H9 (cell line): ENCODE results near the gene ERC2. TPM values are rescaled to one million over a fixed set of nuclear protein-coding genes. Genes with fewer than 3 reads are reported as not detected.

ENCODE experiments used
- DNase-seq: peaks from one replicate; pipeline ENCODE4 v3.0.0-alpha.2; 2017
- H2AFZ ChIP-seq: one replicate; pipeline ENCODE4 v1.6.1; 2013; ENCODE audit warnings: mild to moderate bottlenecking, low read length, control low read depth, moderate library complexity
- H2AK5ac ChIP-seq: 2 replicates; pipeline ENCODE4 v1.6.1; 2013; ENCODE audit warnings: low read length, control low read depth, mixed read lengths; ENCODE audit not compliant: insufficient read length
- H2BK120ac ChIP-seq: one replicate; pipeline ENCODE4 v1.6.1; 2013; ENCODE audit warnings: low read depth, mild to moderate bottlenecking, low read length, control low read depth, inconsistent platforms; ENCODE audit not compliant: poor library complexity, severe bottlenecking
- H2BK12ac ChIP-seq: 2 replicates; pipeline ENCODE4 v1.6.1; 2013; ENCODE audit warnings: low read length, control low read depth, mixed read lengths, low read depth; ENCODE audit not compliant: insufficient read length
- H2BK15ac ChIP-seq: 2 replicates; pipeline ENCODE4 v1.6.1; 2013; ENCODE audit warnings: low read depth, low read length, control low read depth
- H2BK20ac ChIP-seq: one replicate; pipeline ENCODE4 v1.6.1; 2013; ENCODE audit warnings: low read depth, mild to moderate bottlenecking, low read length, control low read depth, inconsistent platforms; ENCODE audit not compliant: poor library complexity, severe bottlenecking
- H2BK5ac ChIP-seq: 2 replicates; pipeline ENCODE4 v1.6.1; 2013; ENCODE audit warnings: low read length, control low read depth, mixed read lengths; ENCODE audit not compliant: insufficient read length
- H3K14ac ChIP-seq: 2 replicates; pipeline ENCODE4 v1.6.1; 2013; ENCODE audit warnings: low read length, control low read depth; ENCODE audit not compliant: insufficient read depth
- H3K18ac ChIP-seq: 2 replicates; pipeline ENCODE4 v1.6.1; 2013; ENCODE audit warnings: low read depth, mild to moderate bottlenecking, mixed read lengths, low read length, control low read depth; ENCODE audit not compliant: insufficient read length
- H3K23ac ChIP-seq: 2 replicates; pipeline ENCODE4 v1.6.1; 2013; ENCODE audit warnings: low read length, control low read depth, mixed read lengths, low read depth; ENCODE audit not compliant: insufficient read length
- H3K23me2 ChIP-seq: 2 replicates; pipeline ENCODE4 v1.6.1; 2013; ENCODE audit warnings: low read depth, mild to moderate bottlenecking, mixed read lengths, low read length, control low read depth; ENCODE audit not compliant: insufficient read length, poor library complexity, severe bottlenecking
- H3K27ac ChIP-seq: 2 replicates; pipeline ENCODE4 v1.5.1; 2013; ENCODE audit warnings: low read length, control low read depth, mixed read lengths, low read depth; ENCODE audit not compliant: insufficient read length
- H3K27me3 ChIP-seq: 2 replicates; pipeline ENCODE4 v1.6.1; 2013; ENCODE audit warnings: low read length, control low read depth, inconsistent platforms; ENCODE audit not compliant: insufficient read depth
- H3K4ac ChIP-seq: 2 replicates; pipeline ENCODE4 v1.6.1; 2013; ENCODE audit warnings: low read depth, mild to moderate bottlenecking, control low read depth, inconsistent platforms, low read length, moderate library complexity
- H3K4me1 ChIP-seq: 2 replicates; pipeline ENCODE4 v1.6.1; 2013; ENCODE audit warnings: low read length, control low read depth, inconsistent platforms; ENCODE audit not compliant: insufficient read depth
- H3K4me2 ChIP-seq: 2 replicates; pipeline ENCODE4 v1.6.1; 2013; ENCODE audit warnings: low read length, control low read depth, mixed read lengths; ENCODE audit not compliant: insufficient read length, insufficient read depth
- H3K56ac ChIP-seq: 2 replicates; pipeline ENCODE4 v1.6.1; 2013; ENCODE audit warnings: low read depth, mild to moderate bottlenecking, mixed read lengths, low read length, control low read depth; ENCODE audit not compliant: insufficient read length
- H3K79me1 ChIP-seq: 2 replicates; pipeline ENCODE4 v1.6.1; 2013; ENCODE audit warnings: low read depth, mild to moderate bottlenecking, moderate library complexity, low read length, control low read depth, inconsistent platforms; ENCODE audit not compliant: insufficient read depth, poor library complexity, severe bottlenecking
- H3K79me2 ChIP-seq: 2 replicates; pipeline ENCODE4 v1.6.1; 2013; ENCODE audit warnings: low read length, control low read depth, inconsistent platforms; ENCODE audit not compliant: insufficient read depth
- H3K9ac ChIP-seq: 2 replicates; pipeline ENCODE4 v1.6.1; 2013; ENCODE audit warnings: low read length, control low read depth, mixed read lengths; ENCODE audit not compliant: insufficient read length; ENCODE audit errors: extremely low read depth
- H3K9me3 ChIP-seq: one replicate; pipeline ENCODE4 v1.6.1; 2013; ENCODE audit warnings: low read depth, low read length, inconsistent platforms; ENCODE audit not compliant: control insufficient read depth
- H3T11ph ChIP-seq: one replicate; pipeline ENCODE4 v1.6.1; 2013; ENCODE audit warnings: mild to moderate bottlenecking, low read length, control low read depth, inconsistent platforms
- H4K20me1 ChIP-seq: one replicate; pipeline ENCODE4 v1.6.1; 2013; ENCODE audit not compliant: control insufficient read depth, insufficient read length, insufficient read depth
- H4K5ac ChIP-seq: 2 replicates; pipeline ENCODE4 v1.6.1; 2013; ENCODE audit warnings: low read depth, mild to moderate bottlenecking, mixed read lengths, low read length, control low read depth; ENCODE audit not compliant: insufficient read length
- H4K8ac ChIP-seq: replicated peaks from 2 replicates; pipeline ENCODE4 v1.6.1; 2013; ENCODE audit warnings: low read length, control low read depth, mixed read lengths, low read depth; ENCODE audit not compliant: insufficient read length
- H4K91ac ChIP-seq: 2 replicates; pipeline ENCODE4 v1.6.1; 2013; ENCODE audit warnings: low read depth, mild to moderate bottlenecking, moderate library complexity, mixed read lengths, low read length, control low read depth; ENCODE audit not compliant: insufficient read length
- H3K27ac Mint-ChIP-seq, 3 experiments: 2 replicates in 2 of 3; 3 replicates in 1 of 3; pipeline ENCODE4 v1.8.0; 2020 to 2021; ENCODE audit warnings: mixed read lengths in 3 of 3, mild to moderate bottlenecking in 1 of 3, moderate library complexity in 1 of 3
- H3K27me3 Mint-ChIP-seq: 2 replicates; pipeline ENCODE4 v1.8.0; 2021; ENCODE audit warnings: low read depth, mild to moderate bottlenecking, moderate library complexity, mixed read lengths
- H3K36me3 Mint-ChIP-seq, 3 experiments: 2 replicates in 2 of 3; 3 replicates in 1 of 3; pipeline ENCODE4 v1.8.0; 2020 to 2021; ENCODE audit warnings: low read depth in 3 of 3, mixed read lengths in 3 of 3; ENCODE audit not compliant: insufficient read depth in 1 of 3
- H3K4me1 Mint-ChIP-seq, 2 experiments: 2 replicates each; pipeline ENCODE4 v1.8.0; 2020; ENCODE audit warnings: mixed read lengths in 2 of 2
- H3K4me3 Mint-ChIP-seq, 2 experiments: 2 replicates in 1 of 2; 3 replicates in 1 of 2; pipeline ENCODE4 v1.8.0; 2020 to 2021; ENCODE audit warnings: mild to moderate bottlenecking in 2 of 2, mixed read lengths in 2 of 2, moderate library complexity in 1 of 2
- H3K9me3 Mint-ChIP-seq, 2 experiments: 2 replicates in 1 of 2; 3 replicates in 1 of 2; pipeline ENCODE4 v1.8.0; 2020; ENCODE audit warnings: mild to moderate bottlenecking in 2 of 2, mixed read lengths in 2 of 2, moderate library complexity in 1 of 2
- WGBS: extraction: QIAGEN DNeasy Blood & Tissue Kit; methylation state at CpG from one replicate; pipeline ENCODE4 v1.1.7; 2013; ENCODE audit warnings: missing lambda C conversion rate, low lambda C conversion rate, mixed read lengths; ENCODE audit not compliant: insufficient read length; ENCODE audit errors: extremely low coverage; 5-methylcytosine and 5-hydroxymethylcytosine counted together
- total RNA-seq: library from RNA; stranded (reverse); gene quantifications from 2 replicates; pipeline ENCODE4 v1.2.1, GENCODE V29; 2021
- TF ChIP-seq, protein P1 (sequence below): fragments of 200-600 bp; sonication (generic); conservative IDR thresholded peaks from 3 replicates; pipeline ENCODE4 v1.8.0; 2021; ENCODE audit warnings: antibody characterized with exemption, mild to moderate bottlenecking

The ERC2 gene
- total RNA-seq, 1 experiment from 2014 or later: 15.4 TPM

- Histone ChIP-seq H3K4me1 (no peaks in the 10 kb centered on the region), H3K79me1 (no peaks in the 10 kb centered on the region), H3K23ac (no peak overlapping the region), H3K14ac (no peak overlapping the region), H3K23me2 (no peaks in the 10 kb centered on the region), H3K9ac (no peak overlapping the region), H2BK12ac (no peak overlapping the region), H3K27ac (no peak overlapping the region), H4K5ac (no peak overlapping the region), H3K27me3 (no peaks in the 10 kb centered on the region), H4K20me1 (no peaks in the 10 kb centered on the region), H2BK5ac (no peak overlapping the region), H3K56ac (no peak overlapping the region), H4K91ac (no peak overlapping the region), H3K4ac (no peak overlapping the region), H3T11ph (no peak overlapping the region), H3K79me2 (no peaks in the 10 kb centered on the region), H2AFZ (no peak overlapping the region), H4K8ac (no peak overlapping the region), H2BK20ac (no peak overlapping the region), H2BK15ac (no peak overlapping the region), H3K4me2 (no peak overlapping the region), H3K18ac (no peak overlapping the region), H2AK5ac (no peak overlapping the region), H2BK120ac (no peak overlapping the region), H3K9me3 (no peaks in the 10 kb centered on the region)
- Mint-ChIP-seq H3K27ac (no peak overlapping the region), H3K27me3 (no peaks in the 10 kb centered on the region; the same call in 1 of the 2 replicates), H3K4me3 (no peak overlapping the region), H3K4me1 (peaks cover 4 to 9% of the 10 kb centered on the region in 2 experiments; a peak in 2 of 4 replicates), H3K36me3 (no peaks in the 10 kb centered on the region), H3K9me3 (no peaks in the 10 kb centered on the region; a peak in 1 of 5 replicates)
- WGBS: no CpG with 5 or more reads among the region's 3 CpGs
- TF ChIP-seq, protein P1, sequence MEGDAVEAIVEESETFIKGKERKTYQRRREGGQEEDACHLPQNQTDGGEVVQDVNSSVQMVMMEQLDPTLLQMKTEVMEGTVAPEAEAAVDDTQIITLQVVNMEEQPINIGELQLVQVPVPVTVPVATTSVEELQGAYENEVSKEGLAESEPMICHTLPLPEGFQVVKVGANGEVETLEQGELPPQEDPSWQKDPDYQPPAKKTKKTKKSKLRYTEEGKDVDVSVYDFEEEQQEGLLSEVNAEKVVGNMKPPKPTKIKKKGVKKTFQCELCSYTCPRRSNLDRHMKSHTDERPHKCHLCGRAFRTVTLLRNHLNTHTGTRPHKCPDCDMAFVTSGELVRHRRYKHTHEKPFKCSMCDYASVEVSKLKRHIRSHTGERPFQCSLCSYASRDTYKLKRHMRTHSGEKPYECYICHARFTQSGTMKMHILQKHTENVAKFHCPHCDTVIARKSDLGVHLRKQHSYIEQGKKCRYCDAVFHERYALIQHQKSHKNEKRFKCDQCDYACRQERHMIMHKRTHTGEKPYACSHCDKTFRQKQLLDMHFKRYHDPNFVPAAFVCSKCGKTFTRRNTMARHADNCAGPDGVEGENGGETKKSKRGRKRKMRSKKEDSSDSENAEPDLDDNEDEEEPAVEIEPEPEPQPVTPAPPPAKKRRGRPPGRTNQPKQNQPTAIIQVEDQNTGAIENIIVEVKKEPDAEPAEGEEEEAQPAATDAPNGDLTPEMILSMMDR: no peak
- DNase-seq: no peak
Measured at GRCh38 chr3:55782807-55783206, 685.5 kb downstream of the ERC2 start.
